ENCODE results near the gene TNFRSF12A. TPM values are rescaled to one million over a fixed set of nuclear protein-coding genes. Genes with fewer than 3 reads are reported as not detected.

Gene TNFRSF12A
- total RNA-seq, 1 donor from 2014 or later, result 14.3 TPM

DNA sequence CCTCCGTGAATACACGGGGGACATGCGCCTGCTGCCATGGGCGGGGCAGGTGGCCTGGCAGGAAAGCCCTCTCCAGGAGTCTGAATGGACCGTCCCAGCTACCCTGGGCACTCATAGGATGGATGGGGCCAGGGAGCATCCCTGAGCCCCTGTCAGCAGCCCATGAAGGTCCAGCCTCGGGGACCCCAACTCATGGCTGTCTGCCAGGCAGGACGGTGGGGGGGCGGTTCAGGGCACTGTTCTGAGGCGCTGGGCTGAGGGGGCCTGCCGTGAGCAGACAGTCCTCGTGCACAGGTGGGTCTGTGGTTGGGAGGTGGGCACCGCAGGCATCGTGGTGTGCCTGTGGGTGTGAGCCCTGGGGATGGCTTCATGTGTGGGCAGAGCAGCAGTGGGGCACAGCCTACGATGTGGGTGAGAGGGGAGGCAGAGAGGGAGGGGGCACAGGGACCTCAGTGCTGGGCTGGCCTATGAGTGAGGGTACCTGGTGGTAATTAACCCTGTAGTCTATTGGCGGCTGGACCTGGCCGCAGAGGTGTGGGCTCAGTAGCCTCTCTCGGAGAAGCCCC lies 33.5 kb upstream of the TNFRSF12A start:
- Histone ChIP-seq H3K4me2 (no peak overlapping the region), H3K9ac (no peak overlapping the region), H3K79me2 (ENCODE audit: low read depth) (no peaks in the 10 kb centered on the region), H3K4me1 (peaks cover 14% of the 10 kb centered on the region), H2AFZ (replicated peaks) (no peak overlapping the region), H4K20me1 (ENCODE audit: low read depth) (no peaks in the 10 kb centered on the region), H3K9me3 (ENCODE audit: low read depth) (no peaks in the 10 kb centered on the region), H3F3A (ENCODE audit: low read depth) (peaks cover 25% of the 10 kb centered on the region), H3K27me3 (peaks cover 7% of the 10 kb centered on the region), H3K27ac (no peak overlapping the region), H3K36me3 (no peaks in the 10 kb centered on the region), H3K4me3 (no peak overlapping the region)
- Mint-ChIP-seq H3K9me3 (no peaks in the 10 kb centered on the region), H3K27me3 (ENCODE audit: insufficient read depth, low read depth) (peaks cover 6% of the 10 kb centered on the region), H3K36me3 (no peaks in the 10 kb centered on the region), H3K4me1 (peaks cover 10% of the 10 kb centered on the region), H3K4me3 (no peak overlapping the region), H3K27ac (no peak overlapping the region)
- DNase-seq (ENCODE audit: low spot score), result no peak
- no peak for TF ChIP-seq EZH2 (IDR thresholded peaks at IDR 0.05)
- TF ChIP-seq EZH2phosphoT487 (IDR thresholded peaks at IDR 0.05), result no peak
- TF ChIP-seq, protein P1, sequence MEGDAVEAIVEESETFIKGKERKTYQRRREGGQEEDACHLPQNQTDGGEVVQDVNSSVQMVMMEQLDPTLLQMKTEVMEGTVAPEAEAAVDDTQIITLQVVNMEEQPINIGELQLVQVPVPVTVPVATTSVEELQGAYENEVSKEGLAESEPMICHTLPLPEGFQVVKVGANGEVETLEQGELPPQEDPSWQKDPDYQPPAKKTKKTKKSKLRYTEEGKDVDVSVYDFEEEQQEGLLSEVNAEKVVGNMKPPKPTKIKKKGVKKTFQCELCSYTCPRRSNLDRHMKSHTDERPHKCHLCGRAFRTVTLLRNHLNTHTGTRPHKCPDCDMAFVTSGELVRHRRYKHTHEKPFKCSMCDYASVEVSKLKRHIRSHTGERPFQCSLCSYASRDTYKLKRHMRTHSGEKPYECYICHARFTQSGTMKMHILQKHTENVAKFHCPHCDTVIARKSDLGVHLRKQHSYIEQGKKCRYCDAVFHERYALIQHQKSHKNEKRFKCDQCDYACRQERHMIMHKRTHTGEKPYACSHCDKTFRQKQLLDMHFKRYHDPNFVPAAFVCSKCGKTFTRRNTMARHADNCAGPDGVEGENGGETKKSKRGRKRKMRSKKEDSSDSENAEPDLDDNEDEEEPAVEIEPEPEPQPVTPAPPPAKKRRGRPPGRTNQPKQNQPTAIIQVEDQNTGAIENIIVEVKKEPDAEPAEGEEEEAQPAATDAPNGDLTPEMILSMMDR (IDR thresholded peaks at IDR 0.05), result no peak

DNA sequence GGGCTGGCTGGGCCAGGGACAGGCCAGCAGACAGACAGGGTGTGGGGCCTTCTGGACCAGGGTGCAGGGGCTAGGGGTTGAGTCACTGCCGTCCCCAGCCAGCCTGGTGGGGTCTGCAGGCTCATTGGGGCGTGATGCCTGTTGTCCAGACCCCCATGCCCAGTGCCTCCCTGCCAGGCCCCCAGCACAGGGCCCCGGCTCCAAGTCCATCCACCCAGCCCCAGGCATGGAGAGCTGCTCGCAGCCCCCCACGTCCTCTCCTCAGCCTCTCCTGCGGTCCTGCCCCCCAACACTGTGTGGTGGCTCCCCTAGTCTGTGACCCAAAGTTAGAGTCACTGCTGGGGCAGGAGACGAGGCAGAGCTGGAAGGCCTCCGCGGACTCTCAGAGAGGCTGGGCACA lies 32.9 kb upstream of the TNFRSF12A start:
- no peak overlapping the region for H3K27ac ChIP-seq
- H3K4me1 ChIP-seq, result peaks cover 8% of the 10 kb centered on the region
- H3K4me3 Mint-ChIP-seq, result no peak overlapping the region
- no peaks in the 10 kb centered on the region for H3K9me3 Mint-ChIP-seq
- no peak overlapping the region for H2AFZ ChIP-seq (replicated peaks)
- TF ChIP-seq EZH2phosphoT487 (IDR thresholded peaks at IDR 0.05) (no peak), EZH2 (IDR thresholded peaks at IDR 0.05) (no peak)
- TF ChIP-seq, protein P1 (IDR thresholded peaks at IDR 0.05), result no peak
- H3K27me3 Mint-ChIP-seq (ENCODE audit: insufficient read depth, low read depth), result peaks cover 5% of the 10 kb centered on the region
- H3K9ac ChIP-seq, result peak overlapping the region; percentile 13
- no peaks in the 10 kb centered on the region for H3K79me2 ChIP-seq (ENCODE audit: low read depth)
- no peaks in the 10 kb centered on the region for H3K36me3 ChIP-seq
- DNase-seq (ENCODE audit: low spot score), result no peak
- no peaks in the 10 kb centered on the region for H3K36me3 Mint-ChIP-seq
- H3K27me3 ChIP-seq, result peaks cover 7% of the 10 kb centered on the region
- H3K4me2 ChIP-seq, result no peak overlapping the region
- H3K4me3 ChIP-seq, result no peak overlapping the region
- H3F3A ChIP-seq (ENCODE audit: low read depth), result peaks cover 19% of the 10 kb centered on the region
- no peaks in the 10 kb centered on the region for H3K9me3 ChIP-seq (ENCODE audit: low read depth)
- H4K20me1 ChIP-seq (ENCODE audit: low read depth), result no peaks in the 10 kb centered on the region
- no peak overlapping the region for H3K27ac Mint-ChIP-seq
- H3K4me1 Mint-ChIP-seq, result peaks cover 5% of the 10 kb centered on the region

DNA sequence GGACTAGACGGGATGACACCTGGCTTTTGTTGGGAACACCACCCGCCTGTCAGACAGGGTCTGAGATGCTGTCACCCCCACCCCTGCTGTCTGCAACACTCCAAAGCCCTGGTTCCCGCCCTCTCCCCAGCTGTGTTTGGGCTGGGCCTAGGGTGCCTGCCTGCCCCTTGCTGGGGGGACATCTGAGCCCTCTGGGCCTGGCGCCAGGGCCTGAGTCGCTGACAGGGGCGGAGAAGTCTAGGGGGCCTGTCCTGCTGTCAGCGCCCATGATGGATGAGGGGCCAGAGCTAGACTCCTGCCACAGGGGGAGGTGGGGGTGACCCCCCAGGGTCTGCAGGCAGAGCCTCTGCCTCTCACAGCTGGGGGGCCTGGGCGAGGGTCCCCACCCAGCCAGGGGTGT lies 32.3 kb upstream of the TNFRSF12A start:
- Histone ChIP-seq H3F3A (ENCODE audit: low read depth) (peaks cover 14% of the 10 kb centered on the region), H3K27me3 (peaks cover 7% of the 10 kb centered on the region), H3K4me3 (no peak overlapping the region), H3K27ac (no peak overlapping the region), H3K79me2 (ENCODE audit: low read depth) (no peaks in the 10 kb centered on the region), H3K36me3 (no peaks in the 10 kb centered on the region), H4K20me1 (ENCODE audit: low read depth) (no peaks in the 10 kb centered on the region), H3K4me1 (peaks cover 4% of the 10 kb centered on the region), H3K4me2 (no peak overlapping the region), H3K9me3 (ENCODE audit: low read depth) (no peaks in the 10 kb centered on the region), H2AFZ (replicated peaks) (no peak overlapping the region), H3K9ac (no peak overlapping the region)
- TF ChIP-seq, protein P1 (IDR thresholded peaks at IDR 0.05), result no peak
- TF ChIP-seq EZH2 (IDR thresholded peaks at IDR 0.05) (no peak), EZH2phosphoT487 (IDR thresholded peaks at IDR 0.05) (no peak)
- Mint-ChIP-seq H3K9me3 (no peaks in the 10 kb centered on the region), H3K27me3 (ENCODE audit: insufficient read depth, low read depth) (peaks cover 5% of the 10 kb centered on the region), H3K27ac (no peak overlapping the region), H3K36me3 (no peaks in the 10 kb centered on the region), H3K4me1 (peaks cover 3% of the 10 kb centered on the region), H3K4me3 (no peak overlapping the region)
- no peak for DNase-seq (ENCODE audit: low spot score)
